Thoracic aorta (tissue), 2 donors: ENCODE results near the gene PHLDB3. TPM values are rescaled to one million over a fixed set of nuclear protein-coding genes. Genes with fewer than 3 reads are reported as not detected.
"Not testable (repeated sequence)": the region's sequence is repeated elsewhere in the genome, so short reads cannot be mapped to it uniquely, and the experiment has no call there.

Experiments
- ATAC-seq: fragments of 150-250 bp; one replicate; pipeline ENCODE4 v1.8.0; 2017; ENCODE audit warnings: low read depth; ENCODE audit not compliant: insufficient number of reproducible peaks, low FRiP score
- DNase-seq: peaks from one replicate; pipeline ENCODE4 v3.0.0-alpha.2; 2020; ENCODE audit warnings: low spot score
- H3K27ac ChIP-seq, 2 donors: fragments of 200-600 bp; sonication (generic); 1 replicate in 1 of 2; 2 replicates in 1 of 2; pipeline ENCODE4 v1.5.1; 2016; ENCODE audit warnings: mild to moderate bottlenecking in 2 of 2, moderate library complexity in 2 of 2
- H3K27me3 ChIP-seq: fragments of 200-600 bp; sonication (generic); replicated peaks from 2 replicates; pipeline ENCODE4 v1.6.0; 2016; ENCODE audit warnings: mild to moderate bottlenecking; ENCODE audit not compliant: insufficient read depth
- H3K36me3 ChIP-seq: fragments of 200-600 bp; sonication (generic); one replicate; pipeline ENCODE4 v1.5.1; 2016
- H3K4me1 ChIP-seq, 2 donors: fragments of 200-600 bp; sonication (generic); 1 replicate in 1 of 2; 2 replicates in 1 of 2; pipeline versions ENCODE4 v1.5.1 to v1.6.0; 2016; ENCODE audit warnings: low read depth in 2 of 2, mild to moderate bottlenecking in 1 of 2; ENCODE audit not compliant: control insufficient read depth in 1 of 2
- H3K4me3 ChIP-seq: fragments of 200-600 bp; sonication (generic); 2 replicates; pipeline ENCODE4 v1.5.1; 2016; ENCODE audit warnings: mild to moderate bottlenecking
- H3K9me3 ChIP-seq: fragments of 200-600 bp; sonication (generic); 2 replicates; pipeline ENCODE4 v1.5.1; 2016
- CTCF ChIP-seq: fragments of 200-600 bp; sonication (generic); IDR thresholded peaks from one replicate; pipeline ENCODE4 v1.5.1; 2019; ENCODE audit warnings: antibody characterized with exemption
- total RNA-seq, 2 donors: library from RNA; depleted of rRNA; stranded (reverse); fragments of >200 nt; gene quantifications; one replicate each; pipeline versions ENCODE4 v1.1.0 to v1.2.3, GENCODE V29; 2016

Gene PHLDB3
- total RNA-seq, 2 donors from 2014 or later = 10.0 to 14.7 TPM

- no peak for ATAC-seq
- no peaks in the 10 kb centered on the region for H3K27me3 ChIP-seq
These were observed 56.9 kb downstream of the PHLDB3 start for GRCh38 chr19:43447655-43448054.

GRCh38 chr19:43446746-43447489 lies 57.6 kb downstream of the PHLDB3 start:
- peak; percentile 95 for TF ChIP-seq CTCF
- Histone ChIP-seq H3K27me3 (no peaks in the 10 kb centered on the region), H3K4me3 (no peak overlapping the region), H3K4me1 (no peaks in the 10 kb centered on the region), H3K27ac (no peak overlapping the region), H3K9me3 (no peaks in the 10 kb centered on the region), H3K36me3 (no peaks in the 10 kb centered on the region)
- DNase-seq = peak; percentile 25
- ATAC-seq = no peak

More at GRCh38 chr19:43447655-43448054, 56.9 kb downstream of the PHLDB3 start:
- Histone ChIP-seq H3K27ac (no peak overlapping the region), H3K4me3 (no peak overlapping the region), H3K9me3 (no peaks in the 10 kb centered on the region), H3K36me3 (no peaks in the 10 kb centered on the region), H3K4me1 (no peaks in the 10 kb centered on the region)
- no peak for DNase-seq
- no peak for TF ChIP-seq CTCF

GRCh38 chr19:43445426-43445825 lies 59.1 kb downstream of the PHLDB3 start:
- TF ChIP-seq CTCF = no peak
- ATAC-seq (no peak), DNase-seq (no peak)
- no peaks in the 10 kb centered on the region for H3K27me3 ChIP-seq
- H3K27ac ChIP-seq = no peak overlapping the region
- no peak overlapping the region for H3K4me3 ChIP-seq
- H3K9me3 ChIP-seq = no peaks in the 10 kb centered on the region
- no peaks in the 10 kb centered on the region for H3K4me1 ChIP-seq
- no peaks in the 10 kb centered on the region for H3K36me3 ChIP-seq

GRCh38 chr19:43444531-43445287 lies 59.8 kb downstream of the PHLDB3 start:
- Histone ChIP-seq H3K4me3 (no peak overlapping the region), H3K4me1 (no peaks in the 10 kb centered on the region), H3K27ac (no peak overlapping the region), H3K27me3 (no peaks in the 10 kb centered on the region), H3K36me3 (no peaks in the 10 kb centered on the region), H3K9me3 (no peaks in the 10 kb centered on the region)
- ATAC-seq (no peak), DNase-seq (no peak)
- TF ChIP-seq CTCF = no peak

- not testable (repeated sequence) for H3K27ac ChIP-seq, ATAC-seq, H3K27me3 ChIP-seq, DNase-seq, H3K4me3 ChIP-seq, H3K36me3 ChIP-seq, H3K9me3 ChIP-seq, H3K4me1 ChIP-seq
These were observed 60.5 kb downstream of the PHLDB3 start for GRCh38 chr19:43444091-43444490.
